Adrenal gland (tissue), 12 donors: ENCODE data around the gene BCAR1. TPM values are rescaled to one million over a fixed set of nuclear protein-coding genes. Genes with fewer than 3 reads are reported as not detected.

ENCODE experiments used
- DNase-seq, 7 donors: peaks; one replicate each; pipeline ENCODE4 v3.0.0-alpha.2; 2019 to 2020
- H3K27ac ChIP-seq, 5 donors: fragments of 200-600 bp; sonication (generic) in 4 of 5; 1 replicate in 3 of 5; 2 replicates in 2 of 5; pipeline versions ENCODE4 v1.5.1 to v1.8.0; 2016 to 2020; ENCODE audit warnings: mild to moderate bottlenecking in 1 of 5
- H3K27me3 ChIP-seq: fragments of 200-600 bp; 2 replicates; pipeline ENCODE4 v1.8.0; 2021
- H3K36me3 ChIP-seq, 2 donors: fragments of 200-600 bp; replicated peaks in 1 of 2; 1 replicate in 1 of 2; 2 replicates in 1 of 2; pipeline versions ENCODE4 v1.5.1 to v1.8.0; 2018 to 2022
- H3K4me1 ChIP-seq, 2 donors: fragments of 200-600 bp; replicated peaks in 1 of 2; 1 replicate in 1 of 2; 2 replicates in 1 of 2; pipeline versions ENCODE4 v1.5.1 to v1.8.0; 2018 to 2021
- H3K4me3 ChIP-seq, 4 donors: fragments of 200-600 bp; sonication (generic) in 3 of 4; one replicate each; pipeline ENCODE4 v1.5.1; 2016 to 2018
- H3K9me3 ChIP-seq, 3 donors: fragments of 200-600 bp; sonication (generic) in 1 of 3; replicated peaks in 1 of 3; 1 replicate in 2 of 3; 2 replicates in 1 of 3; pipeline versions ENCODE4 v1.5.1 to v1.8.0; 2016 to 2021
- POLR2A ChIP-seq, 2 donors: fragments of 450-650 bp; IDR thresholded peaks; one replicate each; pipeline ENCODE4 v1.6.1; 2017; ENCODE audit warnings: antibody characterized with exemption in 2 of 2, mild to moderate bottlenecking in 2 of 2, moderate library complexity in 1 of 2
- WGBS, 4 donors: extraction: QIAGEN DNeasy Blood & Tissue Kit in 2 of 4; methylation state at CpG; one replicate each; pipeline versions ENCODE4 v1.1.5 to v1.1.7; 2013 to 2017; 5-methylcytosine and 5-hydroxymethylcytosine counted together
- intact Hi-C, 2 donors: fragments of 100-400 bp; cut with DNase I; formaldehyde crosslinking; loops; one replicate each; pipeline versions ENCODE4 v1.14.1 to v1.15.0; 2022 to 2023
- polyA plus RNA-seq, 3 donors: library from polyadenylated mRNA; stranded (reverse); fragments of 200-250 nt in 2 of 3; fragments of 350-450 nt in 1 of 3; fragmentation: Illumina TruSeq in 1 of 3; extraction: RNeasy Lipid Tissue Mini Kit (QIAGEN cat#74804) in 1 of 3; gene quantifications; one replicate each; pipeline ENCODE4 v1.2.3, GENCODE V29; 2013 to 2014
- total RNA-seq, 9 donors: library from RNA; depleted of rRNA in 4 of 9; stranded (reverse); fragments of >200 nt in 4 of 9; fragments of 120-200 nt in 1 of 9; fragmentation: NEBNext Ultra II Directional in 1 of 9; extraction: Animal tissue kit (Norgen Biotek cat#: 25700) in 1 of 9; gene quantifications; one replicate each; pipeline versions ENCODE4 v1.1.0 to v1.2.4, GENCODE V29; 2013 to 2023
- TF ChIP-seq, protein P1 (sequence below), 6 experiments: fragments of 450-650 bp in 4 of 6; fragments of 200-600 bp in 2 of 6; sonication (generic) in 1 of 6; IDR thresholded peaks; 1 replicate in 5 of 6; 2 replicates in 1 of 6; pipeline versions ENCODE4 v1.5.1 to v1.8.0; 2016 to 2021; ENCODE audit warnings: antibody characterized with exemption in 6 of 6, mild to moderate bottlenecking in 2 of 6, moderate library complexity in 1 of 6
- donor health status: healthy with polysubstance abuse.
- donor health status: Bipolar disorder and iron deficiency.
- donor health status: DM: yes; HTN: yes; CAD: no.
- donor health status: DM: no; HTN: no; CAD: no.
- donor health status: DM: no; HTN: no; CAD: no.
- donor health status: DM: yes; HTN: yes; CAD: no.

BCAR1 gene
- total and polyA plus RNA-seq, 12 donors = 10.2 to 87.7 (median 63.8) TPM

DNA sequence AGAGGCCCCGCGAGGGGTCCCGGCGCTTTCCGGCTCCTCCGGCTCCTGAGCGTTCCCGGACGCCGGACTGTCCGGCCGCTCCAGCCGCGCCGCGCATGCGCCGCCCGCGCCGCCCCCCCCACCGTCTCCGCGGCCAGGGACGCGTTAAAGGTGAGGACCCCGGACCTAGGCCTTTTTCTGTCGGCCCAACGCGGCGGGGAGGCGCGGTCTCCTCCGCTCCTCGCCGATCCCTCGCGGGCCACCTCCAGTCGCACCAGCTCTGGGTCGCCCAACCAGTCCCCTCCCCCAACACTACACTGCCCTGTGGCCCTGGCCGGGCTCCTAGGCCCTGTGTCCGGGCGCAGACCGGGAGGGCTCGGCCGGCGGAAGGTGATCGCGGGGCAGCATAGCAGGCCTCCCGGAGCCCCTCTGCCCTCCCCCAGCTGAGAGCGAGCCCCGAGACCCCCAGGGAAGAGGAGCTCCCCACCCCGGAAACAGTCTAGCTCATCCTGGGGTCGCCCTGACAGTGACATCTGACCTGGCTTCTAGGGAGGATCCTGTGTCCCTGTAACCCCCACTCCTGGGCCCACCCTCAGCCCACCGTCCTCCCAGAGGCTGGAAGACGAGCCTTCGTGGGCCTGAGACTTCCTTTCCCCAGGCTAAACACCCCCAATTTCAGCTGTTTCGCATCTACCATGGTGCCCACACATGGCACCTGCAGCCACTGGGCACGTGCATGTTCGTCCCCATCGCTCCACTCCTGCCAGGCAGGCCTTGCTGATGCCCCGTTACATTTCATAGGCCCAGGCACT, 14.7 kb upstream of the BCAR1 start:
- intact Hi-C loops = no loop called here
- TF ChIP-seq, protein P1, sequence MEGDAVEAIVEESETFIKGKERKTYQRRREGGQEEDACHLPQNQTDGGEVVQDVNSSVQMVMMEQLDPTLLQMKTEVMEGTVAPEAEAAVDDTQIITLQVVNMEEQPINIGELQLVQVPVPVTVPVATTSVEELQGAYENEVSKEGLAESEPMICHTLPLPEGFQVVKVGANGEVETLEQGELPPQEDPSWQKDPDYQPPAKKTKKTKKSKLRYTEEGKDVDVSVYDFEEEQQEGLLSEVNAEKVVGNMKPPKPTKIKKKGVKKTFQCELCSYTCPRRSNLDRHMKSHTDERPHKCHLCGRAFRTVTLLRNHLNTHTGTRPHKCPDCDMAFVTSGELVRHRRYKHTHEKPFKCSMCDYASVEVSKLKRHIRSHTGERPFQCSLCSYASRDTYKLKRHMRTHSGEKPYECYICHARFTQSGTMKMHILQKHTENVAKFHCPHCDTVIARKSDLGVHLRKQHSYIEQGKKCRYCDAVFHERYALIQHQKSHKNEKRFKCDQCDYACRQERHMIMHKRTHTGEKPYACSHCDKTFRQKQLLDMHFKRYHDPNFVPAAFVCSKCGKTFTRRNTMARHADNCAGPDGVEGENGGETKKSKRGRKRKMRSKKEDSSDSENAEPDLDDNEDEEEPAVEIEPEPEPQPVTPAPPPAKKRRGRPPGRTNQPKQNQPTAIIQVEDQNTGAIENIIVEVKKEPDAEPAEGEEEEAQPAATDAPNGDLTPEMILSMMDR (IDR thresholded peaks at IDR 0.05) = no peak
- peak in 1 of 2 donors; percentile 72 for TF ChIP-seq POLR2A (IDR thresholded peaks at IDR 0.05)

DNA sequence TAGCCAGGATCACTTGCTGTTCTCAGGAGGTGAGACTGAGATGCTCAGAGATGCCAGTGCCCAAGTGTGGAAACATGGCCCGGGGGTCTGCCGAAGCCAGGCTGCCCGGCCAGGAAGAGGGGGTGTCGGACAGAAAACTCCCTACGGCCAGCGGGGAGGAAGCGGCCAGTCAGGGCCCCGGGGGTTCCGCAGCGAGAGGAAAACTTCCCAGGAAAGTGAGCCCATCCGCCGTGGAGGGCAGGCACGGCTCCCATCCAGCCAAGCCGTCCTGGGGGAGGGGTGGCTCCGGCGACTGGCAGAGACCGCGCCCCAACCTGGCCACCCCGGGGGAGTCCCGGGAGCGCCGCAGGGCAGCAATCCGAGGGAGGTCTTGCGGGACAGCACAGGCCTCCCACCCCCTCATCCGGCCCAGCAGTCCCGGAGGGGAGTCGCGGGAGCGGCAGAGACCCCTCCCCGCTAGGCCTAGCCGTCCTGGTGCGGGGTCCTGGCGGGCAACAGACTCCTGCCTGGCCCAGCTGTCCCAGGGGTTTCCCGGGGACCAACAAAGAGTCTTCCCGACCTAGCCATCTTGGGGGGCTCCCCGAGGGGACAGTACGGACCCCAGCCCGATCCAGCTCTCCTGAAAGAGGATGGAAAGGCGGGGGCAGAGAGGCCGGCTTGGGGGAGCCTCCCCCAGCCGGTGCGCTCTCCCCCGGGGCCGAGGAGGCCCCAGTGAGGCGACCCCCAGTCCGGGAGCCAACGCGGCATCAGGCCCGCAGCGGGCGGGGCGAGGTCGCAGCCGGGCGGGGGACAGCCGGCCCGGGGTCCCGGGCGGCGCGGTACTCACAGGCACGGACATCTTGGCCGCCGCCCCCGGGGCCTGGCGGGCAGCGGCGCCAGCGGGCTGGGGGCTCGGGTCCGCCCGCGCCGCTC, 13.8 kb upstream of the BCAR1 start:
- intact Hi-C loops = no loop called here

More for the DNA sequence above, 14.7 kb upstream of the BCAR1 start:
- peak overlapping the region in 3 of 4 donors; percentile 39 to 100 (median 73) for H3K4me3 ChIP-seq
- H3K27me3 ChIP-seq = no peaks in the 10 kb centered on the region
- peaks cover 44 to 57% of the 10 kb centered on the region in 2 donors for H3K4me1 ChIP-seq
- H3K27ac ChIP-seq = peak overlapping the region in 4 of 5 donors; percentile 76 to 97 (median 89)
- no peaks in the 10 kb centered on the region for H3K36me3 ChIP-seq
- peak; percentile 76 to 86 (median 81) for DNase-seq
- no peaks in the 10 kb centered on the region for H3K9me3 ChIP-seq
- 11 to 69% (median 11%) methylated on average over 7 to 62 of the region's 62 CpGs for WGBS, 4 donors

GRCh38 chr16:75264457-75264998, 13.1 kb upstream of the BCAR1 start:
- no peaks in the 10 kb centered on the region for H3K9me3 ChIP-seq
- H3K27ac ChIP-seq = peak overlapping the region; percentile 52 to 97 (median 87)
- DNase-seq = peak in 5 of 7 donors; percentile 45 to 67 (median 55)
- 18 to 29% (median 21%) methylated on average over 7 to 14 of the region's 14 CpGs for WGBS, 4 donors
- intact Hi-C loops = no loop called here
- H3K27me3 ChIP-seq = no peaks in the 10 kb centered on the region
- TF ChIP-seq, protein P1 (IDR thresholded peaks at IDR 0.05) = no peak
- no peak for TF ChIP-seq POLR2A (IDR thresholded peaks at IDR 0.05)
- H3K36me3 ChIP-seq = no peaks in the 10 kb centered on the region
- H3K4me3 ChIP-seq = peak overlapping the region in 3 of 4 donors; percentile 39 to 100 (median 39)
- H3K4me1 ChIP-seq = peaks cover 45 to 67% of the 10 kb centered on the region in 2 donors

More for the DNA sequence above, 13.8 kb upstream of the BCAR1 start:
- peak in 4 of 7 donors; percentile 66 to 70 (median 68) for DNase-seq
- no peaks in the 10 kb centered on the region for H3K9me3 ChIP-seq
- H3K27me3 ChIP-seq = no peaks in the 10 kb centered on the region
- H3K27ac ChIP-seq = peak overlapping the region; percentile 60 to 97 (median 87)
- TF ChIP-seq POLR2A (IDR thresholded peaks at IDR 0.05) = no peak
- TF ChIP-seq, protein P1 (IDR thresholded peaks at IDR 0.05) = no peak
- WGBS, 4 donors = 1% methylated on average over 63 to 74 of the region's 74 CpGs; no CpG with 5 or more reads in 2 of the 4 donors
- peak overlapping the region; percentile 39 to 100 (median 56) for H3K4me3 ChIP-seq
- no peaks in the 10 kb centered on the region for H3K36me3 ChIP-seq
- H3K4me1 ChIP-seq = peaks cover 45 to 66% of the 10 kb centered on the region in 2 donors
